ENCODE measurements around the gene GALNS.
A peak's percentile ranks its signal among the peaks of the same experiment; 100 is the strongest.

- peak; percentile 23 to 70 (median 55) for TF ChIP-seq CTCF (IDR thresholded peaks at IDR 0.05 in 8 of 11, conservative IDR thresholded peaks at IDR 0.05 in 3 of 11)
- TF ChIP-seq POLR2AphosphoS5 (IDR thresholded peaks at IDR 0.05), result peak; percentile 45 to 70 (median 69)
Measured at GRCh38 chr16:88784074-88784855, 72.5 kb downstream of the GALNS start.
